Thoracic aorta (tissue), 2 donors: ENCODE measurements around the gene ARHGEF33. TPM values are rescaled to one million over a fixed set of nuclear protein-coding genes. Genes with fewer than 3 reads are reported as not detected.
"Not testable (repeated sequence)": the region's sequence is repeated elsewhere in the genome, so short reads cannot be mapped to it uniquely, and the experiment has no call there.

ENCODE experiments used
- ATAC-seq: fragments of 150-250 bp; one replicate; pipeline ENCODE4 v1.8.0; 2017; ENCODE audit warnings: low read depth; ENCODE audit not compliant: insufficient number of reproducible peaks, low FRiP score
- DNase-seq: peaks from one replicate; pipeline ENCODE4 v3.0.0-alpha.2; 2020; ENCODE audit warnings: low spot score
- H3K27ac ChIP-seq, 2 donors: fragments of 200-600 bp; sonication (generic); 1 replicate in 1 of 2; 2 replicates in 1 of 2; pipeline ENCODE4 v1.5.1; 2016; ENCODE audit warnings: mild to moderate bottlenecking in 2 of 2, moderate library complexity in 2 of 2
- H3K27me3 ChIP-seq: fragments of 200-600 bp; sonication (generic); replicated peaks from 2 replicates; pipeline ENCODE4 v1.6.0; 2016; ENCODE audit warnings: mild to moderate bottlenecking; ENCODE audit not compliant: insufficient read depth
- H3K36me3 ChIP-seq: fragments of 200-600 bp; sonication (generic); one replicate; pipeline ENCODE4 v1.5.1; 2016
- H3K4me1 ChIP-seq, 2 donors: fragments of 200-600 bp; sonication (generic); 1 replicate in 1 of 2; 2 replicates in 1 of 2; pipeline versions ENCODE4 v1.5.1 to v1.6.0; 2016; ENCODE audit warnings: low read depth in 2 of 2, mild to moderate bottlenecking in 1 of 2; ENCODE audit not compliant: control insufficient read depth in 1 of 2
- H3K4me3 ChIP-seq: fragments of 200-600 bp; sonication (generic); 2 replicates; pipeline ENCODE4 v1.5.1; 2016; ENCODE audit warnings: mild to moderate bottlenecking
- H3K9me3 ChIP-seq: fragments of 200-600 bp; sonication (generic); 2 replicates; pipeline ENCODE4 v1.5.1; 2016
- CTCF ChIP-seq: fragments of 200-600 bp; sonication (generic); IDR thresholded peaks from one replicate; pipeline ENCODE4 v1.5.1; 2019; ENCODE audit warnings: antibody characterized with exemption
- total RNA-seq, 2 donors: library from RNA; depleted of rRNA; stranded (reverse); fragments of >200 nt; gene quantifications; one replicate each; pipeline versions ENCODE4 v1.1.0 to v1.2.3, GENCODE V29; 2016

The ARHGEF33 gene
- total RNA-seq, 2 donors from 2014 or later, result 0.35 to 0.41 TPM

GRCh38 chr2:38934742-38935141 lies 45.1 kb downstream of the ARHGEF33 start:
- TF ChIP-seq CTCF, result no peak
- H3K36me3 ChIP-seq, result no peaks in the 10 kb centered on the region
- no peak overlapping the region for H3K4me3 ChIP-seq
- H3K4me1 ChIP-seq, result no peaks in the 10 kb centered on the region
- H3K27me3 ChIP-seq, result no peaks in the 10 kb centered on the region
- DNase-seq (no peak), ATAC-seq (no peak)
- H3K27ac ChIP-seq, result no peak overlapping the region
- no peaks in the 10 kb centered on the region for H3K9me3 ChIP-seq

GRCh38 chr2:38935568-38936172 lies 46.0 kb downstream of the ARHGEF33 start:
- DNase-seq (no peak), ATAC-seq (no peak)
- Histone ChIP-seq H3K4me1 (no peaks in the 10 kb centered on the region), H3K27ac (no peak overlapping the region), H3K9me3 (no peaks in the 10 kb centered on the region), H3K4me3 (no peak overlapping the region), H3K27me3 (no peaks in the 10 kb centered on the region), H3K36me3 (no peaks in the 10 kb centered on the region)
- TF ChIP-seq CTCF, result no peak

- H3K27ac ChIP-seq, H3K9me3 ChIP-seq, H3K4me1 ChIP-seq, H3K36me3 ChIP-seq, ATAC-seq, DNase-seq, H3K4me3 ChIP-seq, H3K27me3 ChIP-seq: not testable (repeated sequence)
Observed at GRCh38 chr2:38936516-38936915, 46.8 kb downstream of the ARHGEF33 start.

GRCh38 chr2:38937548-38937947 lies 47.9 kb downstream of the ARHGEF33 start:
- no peaks in the 10 kb centered on the region for H3K4me1 ChIP-seq
- DNase-seq, result no peak
- no peaks in the 10 kb centered on the region for H3K9me3 ChIP-seq
- no peaks in the 10 kb centered on the region for H3K36me3 ChIP-seq
- no peak for ATAC-seq
- H3K4me3 ChIP-seq, result no peak overlapping the region
- no peak overlapping the region for H3K27ac ChIP-seq
- no peak for TF ChIP-seq CTCF
- H3K27me3 ChIP-seq, result no peaks in the 10 kb centered on the region

- H3K36me3 ChIP-seq, result no peaks in the 10 kb centered on the region
- DNase-seq (no peak), ATAC-seq (no peak)
- H3K9me3 ChIP-seq, result no peaks in the 10 kb centered on the region
- H3K4me3 ChIP-seq, result no peak overlapping the region
- no peaks in the 10 kb centered on the region for H3K27me3 ChIP-seq
- no peaks in the 10 kb centered on the region for H3K4me1 ChIP-seq
- no peak for TF ChIP-seq CTCF
- no peak overlapping the region for H3K27ac ChIP-seq
Observed at GRCh38 chr2:38940746-38941145, 51.1 kb downstream of the ARHGEF33 start.

GRCh38 chr2:38943784-38944183 lies 54.1 kb downstream of the ARHGEF33 start:
- H3K4me3 ChIP-seq, result no peak overlapping the region
- ATAC-seq, result no peak

More at GRCh38 chr2:38943784-38944183, 54.1 kb downstream of the ARHGEF33 start:
- DNase-seq, result no peak
- Histone ChIP-seq H3K27ac (no peak overlapping the region), H3K4me1 (no peaks in the 10 kb centered on the region), H3K27me3 (no peaks in the 10 kb centered on the region), H3K9me3 (no peaks in the 10 kb centered on the region), H3K36me3 (no peaks in the 10 kb centered on the region)
- TF ChIP-seq CTCF, result no peak
